SK-N-SH treated with all-trans-retinoic acid at 6 μM for 48 hours (cell line): Measurements from ENCODE around the gene POU2F1.

Experiments used
- ATAC-seq: fragments of 200-7000 bp; cut with Tn5 transposase; 3 replicates; pipeline ENCODE4 v1.9.1; 2020; ENCODE audit warnings: mild to moderate bottlenecking, moderate library complexity
- BACH2 ChIP-seq: fragments of 250-450 bp; sonication (Bioruptor Pico); IDR thresholded peaks from 2 replicates; pipeline ENCODE4 v1.9.0; 2021; ENCODE audit warnings: mild to moderate bottlenecking, borderline replicate concordance
- CREB5 ChIP-seq: fragments of 250-450 bp; sonication (Bioruptor Pico); IDR thresholded peaks from 2 replicates; pipeline ENCODE4 v1.5.1; 2020; ENCODE audit warnings: low read depth, mild to moderate bottlenecking, moderate library complexity
- CSDC2 ChIP-seq: fragments of 250-450 bp; sonication (Bioruptor Pico); IDR thresholded peaks from 2 replicates; pipeline ENCODE4 v1.5.0; 2020; ENCODE audit warnings: mild to moderate bottlenecking, moderate library complexity
- CSRNP3 ChIP-seq: fragments of 250-450 bp; sonication (Bioruptor Pico); IDR thresholded peaks from 2 replicates; pipeline ENCODE4 v1.5.1; 2021; ENCODE audit warnings: mild to moderate bottlenecking, moderate library complexity
- GLIS3 ChIP-seq: fragments of 250-450 bp; sonication (Bioruptor Pico); IDR thresholded peaks from 2 replicates; pipeline ENCODE4 v1.5.0; 2020; ENCODE audit warnings: mild to moderate bottlenecking, moderate library complexity
- OSR1 ChIP-seq: fragments of 250-450 bp; sonication (Bioruptor Pico); IDR thresholded peaks from 2 replicates; pipeline ENCODE4 v1.8.0; 2022; ENCODE audit warnings: moderate library complexity, mild to moderate bottlenecking, inconsistent platforms
- PATZ1 ChIP-seq: fragments of 250-450 bp; sonication (Bioruptor Pico); IDR thresholded peaks from 2 replicates; pipeline ENCODE4 v1.8.0; 2020; ENCODE audit warnings: mild to moderate bottlenecking, moderate library complexity, borderline replicate concordance
- POU6F1 ChIP-seq: fragments of 250-450 bp; sonication (Bioruptor Pico); IDR thresholded peaks from 2 replicates; pipeline ENCODE4 v1.8.0; 2021; ENCODE audit warnings: low read depth, mild to moderate bottlenecking, moderate library complexity, borderline replicate concordance
- PPARA ChIP-seq: fragments of 250-450 bp; sonication (Bioruptor Pico); IDR thresholded peaks from 2 replicates; pipeline ENCODE4 v1.5.0; 2020; ENCODE audit warnings: mild to moderate bottlenecking, borderline replicate concordance
- RARB ChIP-seq: fragments of 250-450 bp; sonication (Bioruptor Pico); IDR thresholded peaks from 2 replicates; pipeline ENCODE4 v1.8.0; 2021; ENCODE audit warnings: mild to moderate bottlenecking, moderate library complexity
- SNAI2 ChIP-seq: fragments of 250-450 bp; sonication (Bioruptor Pico); IDR thresholded peaks from 2 replicates; pipeline ENCODE4 v1.5.0; 2020; ENCODE audit warnings: mild to moderate bottlenecking, moderate library complexity
- TCF4 ChIP-seq: fragments of 250-450 bp; sonication (Bioruptor Pico); IDR thresholded peaks from 2 replicates; pipeline ENCODE4 v1.8.0; 2021; ENCODE audit warnings: mild to moderate bottlenecking, moderate library complexity, borderline replicate concordance
- TOX ChIP-seq: fragments of 250-450 bp; sonication (Bioruptor Pico); IDR thresholded peaks from 2 replicates; pipeline ENCODE4 v1.8.0; 2021; ENCODE audit warnings: mild to moderate bottlenecking, moderate library complexity, borderline replicate concordance
- TSHZ2 ChIP-seq: fragments of 250-450 bp; sonication (Bioruptor Pico); IDR thresholded peaks from 2 replicates; pipeline ENCODE4 v1.5.0; 2020; ENCODE audit warnings: mild to moderate bottlenecking, moderate library complexity
- ZC3H10 ChIP-seq: fragments of 250-450 bp; sonication (Bioruptor Pico); IDR thresholded peaks from 2 replicates; pipeline ENCODE4 v1.5.1; 2021; ENCODE audit warnings: mild to moderate bottlenecking, moderate library complexity
- ZFP3 ChIP-seq: fragments of 250-450 bp; sonication (Bioruptor Pico); IDR thresholded peaks from 2 replicates; pipeline ENCODE4 v1.5.0; 2020; ENCODE audit warnings: mild to moderate bottlenecking, moderate library complexity
- ZFP30 ChIP-seq: fragments of 450-650 bp; formaldehyde crosslinking; IDR thresholded peaks from 2 replicates; pipeline ENCODE4 v1.5.0; 2022; ENCODE audit warnings: mild to moderate bottlenecking, moderate library complexity
- ZNF565 ChIP-seq: fragments of 450-650 bp; formaldehyde crosslinking; conservative IDR thresholded peaks from 2 replicates; pipeline ENCODE4 v1.5.0; 2020; ENCODE audit warnings: low read depth, mild to moderate bottlenecking, moderate library complexity
- ZNF70 ChIP-seq: fragments of 450-650 bp; formaldehyde crosslinking; IDR thresholded peaks from 2 replicates; pipeline ENCODE4 v1.5.0; 2020; ENCODE audit warnings: mild to moderate bottlenecking, moderate library complexity
- ZNF8 ChIP-seq: fragments of 450-650 bp; formaldehyde crosslinking; IDR thresholded peaks from 2 replicates; pipeline ENCODE4 v1.5.0; 2020; ENCODE audit warnings: mild to moderate bottlenecking, moderate library complexity

Gene POU2F1

GRCh38 chr1:167210966-167211674 lies 9.6 kb upstream of the POU2F1 start:
- ATAC-seq = no peak
- no peak for TF ChIP-seq ZFP3
- no peak for TF ChIP-seq ZFP30
- no peak for TF ChIP-seq ZNF565 (CRISPR knock-in tag)
- no peak for TF ChIP-seq PPARA (CRISPR knock-in tag)
- TF ChIP-seq OSR1 = no peak

GRCh38 chr1:167212025-167212424 lies 8.7 kb upstream of the POU2F1 start:
- TF ChIP-seq PATZ1 (CRISPR knock-in tag) = no peak
- TF ChIP-seq SNAI2 = no peak
- no peak for TF ChIP-seq PPARA (CRISPR knock-in tag)
- ATAC-seq = no peak

GRCh38 chr1:167216809-167217208 lies 3.9 kb upstream of the POU2F1 start:
- TF ChIP-seq ZNF70 (CRISPR knock-in tag) (peak; percentile 65; the same call in 1 of the 2 replicates), CREB5 (CRISPR knock-in tag) (no peak)
- TF ChIP-seq, all 23 proteins: peak for 1
- ATAC-seq = no peak

- no peak for ATAC-seq
- TF ChIP-seq POU6F1 = no peak
- no peak for TF ChIP-seq ZFP30
- TF ChIP-seq GLIS3 = no peak
- TF ChIP-seq ZC3H10 = no peak
- TF ChIP-seq SNAI2 = no peak
- no peak for TF ChIP-seq TSHZ2 (CRISPR knock-in tag)
- no peak for TF ChIP-seq PPARA (CRISPR knock-in tag)
- TF ChIP-seq, all 23 proteins: peak for 0
Measured at GRCh38 chr1:167219194-167219593, 1.5 kb upstream of the POU2F1 start.

GRCh38 chr1:167219646-167220536 lies 795 bp upstream of the POU2F1 start:
- peak; percentile 67 for ATAC-seq
- TF ChIP-seq ZNF8 = no peak
- no peak for TF ChIP-seq ZFP3
- TF ChIP-seq ZC3H10 = no peak
- TF ChIP-seq GLIS3 = no peak
- no peak for TF ChIP-seq PATZ1 (CRISPR knock-in tag)
- TF ChIP-seq TOX (CRISPR knock-in tag) = no peak
- no peak for TF ChIP-seq CREB5 (CRISPR knock-in tag)
- TF ChIP-seq RARB (CRISPR knock-in tag) = no peak
- no peak for TF ChIP-seq SNAI2
- no peak for TF ChIP-seq CSDC2 (CRISPR knock-in tag)
- no peak for TF ChIP-seq OSR1
- no peak for TF ChIP-seq BACH2 (CRISPR knock-in tag)
- no peak for TF ChIP-seq CSRNP3 (CRISPR knock-in tag)
- TF ChIP-seq TCF4 (CRISPR knock-in tag) = no peak
- TF ChIP-seq ZNF70 (CRISPR knock-in tag) = no peak
